GM12864 (cell line): ENCODE data around the gene PCLO.
"Not testable (repeated sequence)": the region's sequence is repeated elsewhere in the genome, so short reads cannot be mapped to it uniquely, and the experiment has no call there.

Experiments
- DNase-seq: peaks from one replicate; pipeline ENCODE4 v3.0.0-alpha.2; 2011; ENCODE audit warnings: low read depth
- H3K4me3 ChIP-seq: 2 replicates; pipeline ENCODE4 v1.5.1; 2011; ENCODE audit warnings: mild to moderate bottlenecking, low read depth, low read length, control low read depth
- CTCF ChIP-seq: IDR thresholded peaks from 2 replicates; pipeline ENCODE4 v1.5.1; 2011; ENCODE audit warnings: low read depth, mild to moderate bottlenecking, moderate library complexity, low read length, control low read depth, inconsistent platforms; ENCODE audit errors: missing control alignments

Gene PCLO

GRCh38 chr7:82925331-82925730, 237.4 kb downstream of the PCLO start:
- DNase-seq = no peak
- TF ChIP-seq CTCF = no peak
- H3K4me3 ChIP-seq = no peak overlapping the region

- no peak for DNase-seq
- H3K4me3 ChIP-seq = no peak overlapping the region
- no peak for TF ChIP-seq CTCF
Measured at GRCh38 chr7:82906502-82906901, 256.2 kb downstream of the PCLO start.

GRCh38 chr7:82904871-82905270, 257.8 kb downstream of the PCLO start:
- DNase-seq = no peak
- no peak overlapping the region for H3K4me3 ChIP-seq
- TF ChIP-seq CTCF = no peak

GRCh38 chr7:82901098-82901497, 261.6 kb downstream of the PCLO start:
- not testable (repeated sequence) for H3K4me3 ChIP-seq, DNase-seq

GRCh38 chr7:82897500-82897899, 265.2 kb downstream of the PCLO start:
- DNase-seq = no peak
- TF ChIP-seq CTCF = no peak
- H3K4me3 ChIP-seq = no peak overlapping the region

GRCh38 chr7:82894341-82894740, 268.3 kb downstream of the PCLO start:
- DNase-seq, H3K4me3 ChIP-seq: not testable (repeated sequence)

GRCh38 chr7:82886324-82886723, 276.4 kb downstream of the PCLO start:
- no peak for TF ChIP-seq CTCF
- no peak overlapping the region for H3K4me3 ChIP-seq
- DNase-seq = no peak

- DNase-seq = no peak
- no peak for TF ChIP-seq CTCF
- no peak overlapping the region for H3K4me3 ChIP-seq
Measured at GRCh38 chr7:82865856-82866255, 296.8 kb downstream of the PCLO start.
